Lower leg skin (tissue), 3 donors: ENCODE results near the gene EGFL7.

Experiments
- POLR2A ChIP-seq, 2 donors: fragments of 450-650 bp; IDR thresholded peaks; one replicate each; pipeline ENCODE4 v1.6.1; 2016 to 2017; ENCODE audit warnings: antibody characterized with exemption in 2 of 2, mild to moderate bottlenecking in 1 of 2, moderate library complexity in 1 of 2
- TF ChIP-seq, protein P1 (sequence below), 3 donors: fragments of 450-650 bp; IDR thresholded peaks; one replicate each; pipeline ENCODE4 v1.5.1; 2016; ENCODE audit warnings: antibody characterized with exemption in 3 of 3, mild to moderate bottlenecking in 3 of 3, moderate library complexity in 2 of 3

DNA sequence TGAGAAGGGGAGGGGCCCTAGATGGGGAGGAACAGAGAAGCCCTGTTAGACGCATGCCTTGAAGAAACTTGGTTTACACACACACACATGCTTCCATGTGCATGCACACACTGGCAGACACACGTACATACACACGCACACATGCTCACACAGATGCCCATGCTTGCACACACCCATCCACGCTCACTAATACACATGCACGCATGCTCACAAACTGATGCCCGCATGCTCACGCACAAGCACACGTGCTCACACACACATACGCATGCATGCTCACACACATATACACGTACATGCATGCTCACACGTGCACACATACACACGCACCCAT lies 32.1 kb upstream of the EGFL7 start:
- no peak for TF ChIP-seq POLR2A (IDR thresholded peaks at IDR 0.05)
- TF ChIP-seq, protein P1, sequence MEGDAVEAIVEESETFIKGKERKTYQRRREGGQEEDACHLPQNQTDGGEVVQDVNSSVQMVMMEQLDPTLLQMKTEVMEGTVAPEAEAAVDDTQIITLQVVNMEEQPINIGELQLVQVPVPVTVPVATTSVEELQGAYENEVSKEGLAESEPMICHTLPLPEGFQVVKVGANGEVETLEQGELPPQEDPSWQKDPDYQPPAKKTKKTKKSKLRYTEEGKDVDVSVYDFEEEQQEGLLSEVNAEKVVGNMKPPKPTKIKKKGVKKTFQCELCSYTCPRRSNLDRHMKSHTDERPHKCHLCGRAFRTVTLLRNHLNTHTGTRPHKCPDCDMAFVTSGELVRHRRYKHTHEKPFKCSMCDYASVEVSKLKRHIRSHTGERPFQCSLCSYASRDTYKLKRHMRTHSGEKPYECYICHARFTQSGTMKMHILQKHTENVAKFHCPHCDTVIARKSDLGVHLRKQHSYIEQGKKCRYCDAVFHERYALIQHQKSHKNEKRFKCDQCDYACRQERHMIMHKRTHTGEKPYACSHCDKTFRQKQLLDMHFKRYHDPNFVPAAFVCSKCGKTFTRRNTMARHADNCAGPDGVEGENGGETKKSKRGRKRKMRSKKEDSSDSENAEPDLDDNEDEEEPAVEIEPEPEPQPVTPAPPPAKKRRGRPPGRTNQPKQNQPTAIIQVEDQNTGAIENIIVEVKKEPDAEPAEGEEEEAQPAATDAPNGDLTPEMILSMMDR (IDR thresholded peaks at IDR 0.05) = no peak
